Fibroblast of lung (primary cell): ENCODE measurements around the gene APOBEC2. TPM values are rescaled to one million over a fixed set of nuclear protein-coding genes. Genes with fewer than 3 reads are reported as not detected.
A peak's percentile ranks its signal among the peaks of the same experiment; 100 is the strongest.

Experiments
- DNase-seq, 2 donors: peaks; one replicate each; pipeline versions ENCODE4 v3.0.0 to v3.0.0-alpha.2; 2010; ENCODE audit warnings: low read depth in 2 of 2
- H2AFZ ChIP-seq: 2 replicates; pipeline ENCODE4 v1.5.1; 2012; ENCODE audit warnings: low read length, control low read depth, inconsistent platforms
- H3K27ac ChIP-seq: 2 replicates; pipeline ENCODE4 v1.5.1; 2011; ENCODE audit warnings: low read length, control low read depth; ENCODE audit not compliant: insufficient read depth
- H3K27me3 ChIP-seq: 2 replicates; pipeline ENCODE4 v1.5.1; 2011; ENCODE audit warnings: mild to moderate bottlenecking, low read length; ENCODE audit not compliant: control insufficient read depth, insufficient read depth
- H3K36me3 ChIP-seq: 2 replicates; pipeline ENCODE4 v1.5.1; 2011; ENCODE audit warnings: low read length; ENCODE audit not compliant: control insufficient read depth, insufficient read depth
- H3K4me1 ChIP-seq: 2 replicates; pipeline ENCODE4 v1.5.1; 2011; ENCODE audit warnings: low read length; ENCODE audit not compliant: control insufficient read depth, insufficient read depth; ENCODE audit errors: extremely low read depth
- H3K4me2 ChIP-seq: 2 replicates; pipeline ENCODE4 v1.5.1; 2011; ENCODE audit warnings: low read length, control low read depth; ENCODE audit not compliant: insufficient read depth; ENCODE audit errors: extremely low read depth
- H3K4me3 ChIP-seq, 4 experiments: fragments of 200-600 bp in 1 of 4; sonication (generic) in 1 of 4; replicated peaks in 1 of 4; 2 replicates each; pipeline ENCODE4 v1.5.1; 2011 to 2016; ENCODE audit warnings: low read length in 4 of 4, low read depth in 3 of 4, mild to moderate bottlenecking in 3 of 4, control low read depth in 2 of 4, inconsistent platforms in 1 of 4, mixed read lengths in 1 of 4; ENCODE audit not compliant: insufficient read depth in 1 of 4; ENCODE audit errors: control extremely low read depth in 1 of 4
- H3K79me2 ChIP-seq: 2 replicates; pipeline ENCODE4 v1.5.1; 2012; ENCODE audit warnings: mild to moderate bottlenecking, low read length, inconsistent platforms; ENCODE audit not compliant: control insufficient read depth, insufficient read depth
- H3K9ac ChIP-seq: 2 replicates; pipeline ENCODE4 v1.5.1; 2011; ENCODE audit warnings: mild to moderate bottlenecking, low read length, control low read depth; ENCODE audit not compliant: insufficient read depth
- H3K9me3 ChIP-seq: 2 replicates; pipeline ENCODE4 v1.5.1; 2012; ENCODE audit warnings: low read depth, low read length; ENCODE audit not compliant: control insufficient read depth, insufficient read depth
- H4K20me1 ChIP-seq: 2 replicates; pipeline ENCODE4 v1.5.1; 2011; ENCODE audit warnings: low read length; ENCODE audit not compliant: control insufficient read depth, insufficient read depth; ENCODE audit errors: extremely low read depth
- CTCF ChIP-seq, 2 donors: IDR thresholded peaks in 1 of 2; conservative IDR thresholded peaks in 1 of 2; 1 replicate in 1 of 2; 2 replicates in 1 of 2; pipeline ENCODE4 v1.5.1; 2011 to 2012; ENCODE audit warnings: low read length in 2 of 2, control low read depth in 1 of 2, inconsistent platforms in 1 of 2, low read depth in 1 of 2, mild to moderate bottlenecking in 1 of 2
- EZH2 ChIP-seq: IDR thresholded peaks from 2 replicates; pipeline ENCODE4 v1.5.1; 2012; ENCODE audit warnings: low read length, control low read depth, mild to moderate bottlenecking; ENCODE audit errors: missing control alignments
- polyA plus RNA-seq, 2 donors: library from polyadenylated mRNA; depleted of rRNA in 1 of 2; stranded (reverse) in 1 of 2; unstranded in 1 of 2; fragments of >200 nt; gene quantifications; 2 replicates each; pipeline ENCODE4 v1.2.1, GENCODE V29; 2011 to 2012; ENCODE audit warnings: missing spikeins in 1 of 2
- total RNA-seq: library from RNA; depleted of rRNA; stranded (reverse); fragments of >200 nt; gene quantifications from 2 replicates; pipeline ENCODE4 v1.2.1, GENCODE V29; 2014

Gene APOBEC2
- total and polyA plus RNA-seq, 2 donors (not counting 1 experiment from before 2014, with no cell fraction given) = not detected

- no peaks in the 10 kb centered on the region for H3K36me3 ChIP-seq
- DNase-seq = peak in 1 of 2 donors; percentile 39
- no peak overlapping the region for H3K27ac ChIP-seq
- no peaks in the 10 kb centered on the region for H3K79me2 ChIP-seq
- no peak for TF ChIP-seq CTCF (conservative IDR thresholded peaks at IDR 0.05 in 1 of 2, IDR thresholded peaks at IDR 0.05 in 1 of 2; ENCODE audit: low read depth in 1 of 2, low read length in 2 of 2)
- TF ChIP-seq EZH2 = no peak
- H3K9ac ChIP-seq = no peak overlapping the region
- no peak overlapping the region for H2AFZ ChIP-seq
- no peaks in the 10 kb centered on the region for H4K20me1 ChIP-seq
- no peaks in the 10 kb centered on the region for H3K9me3 ChIP-seq
- H3K4me2 ChIP-seq = no peak overlapping the region
- H3K4me3 ChIP-seq = no peak overlapping the region
- H3K27me3 ChIP-seq = no peaks in the 10 kb centered on the region
- no peaks in the 10 kb centered on the region for H3K4me1 ChIP-seq
Observed at GRCh38 chr6:41040101-41040939, 12.7 kb upstream of the APOBEC2 start.

GRCh38 chr6:41040940-41041536 lies 12.0 kb upstream of the APOBEC2 start:
- Histone ChIP-seq H3K9ac (no peak overlapping the region), H3K9me3 (no peaks in the 10 kb centered on the region), H3K4me2 (no peak overlapping the region), H3K4me1 (no peaks in the 10 kb centered on the region), H2AFZ (no peak overlapping the region), H3K27me3 (no peaks in the 10 kb centered on the region), H3K79me2 (no peaks in the 10 kb centered on the region), H3K36me3 (no peaks in the 10 kb centered on the region), H4K20me1 (no peaks in the 10 kb centered on the region), H3K4me3 (no peak overlapping the region), H3K27ac (no peak overlapping the region)
- no peak for DNase-seq
- no peak for TF ChIP-seq CTCF (conservative IDR thresholded peaks at IDR 0.05 in 1 of 2, IDR thresholded peaks at IDR 0.05 in 1 of 2; ENCODE audit: low read depth in 1 of 2, low read length in 2 of 2)
- no peak for TF ChIP-seq EZH2

GRCh38 chr6:41042226-41043055 lies 10.6 kb upstream of the APOBEC2 start, which contains the start of gene TSPO2:
TSS of gene TSPO2 (plus strand) at chr6:41042467. CDS start at chr6:41042986, 519 bp downstream.
- no peaks in the 10 kb centered on the region for H3K9me3 ChIP-seq
- H3K27me3 ChIP-seq = peaks cover 2% of the 10 kb centered on the region
- no peak for TF ChIP-seq CTCF (conservative IDR thresholded peaks at IDR 0.05 in 1 of 2, IDR thresholded peaks at IDR 0.05 in 1 of 2; ENCODE audit: low read depth in 1 of 2, low read length in 2 of 2)
- no peak for TF ChIP-seq EZH2
- no peak within 1 kb of the TSS for H3K9ac ChIP-seq
- H3K4me3 ChIP-seq = no peak within 1 kb of the TSS
- H2AFZ ChIP-seq = no peak within 1 kb of the TSS
- no peaks in the 10 kb centered on the region for H4K20me1 ChIP-seq
- H3K4me1 ChIP-seq = no peaks in the 10 kb centered on the region
- no peak within 1 kb of the TSS for H3K4me2 ChIP-seq
- no peaks in the 10 kb centered on the region for H3K36me3 ChIP-seq
- no peaks in the 10 kb centered on the region for H3K79me2 ChIP-seq
- H3K27ac ChIP-seq = no peak within 1 kb of the TSS
- no peak for DNase-seq
